ENCODE results near the gene MUC6. TPM values are rescaled to one million over a fixed set of nuclear protein-coding genes. Genes with fewer than 3 reads are reported as not detected.

Gene MUC6
- total RNA-seq, 1 donor from 2014 or later, result not detected

DNA sequence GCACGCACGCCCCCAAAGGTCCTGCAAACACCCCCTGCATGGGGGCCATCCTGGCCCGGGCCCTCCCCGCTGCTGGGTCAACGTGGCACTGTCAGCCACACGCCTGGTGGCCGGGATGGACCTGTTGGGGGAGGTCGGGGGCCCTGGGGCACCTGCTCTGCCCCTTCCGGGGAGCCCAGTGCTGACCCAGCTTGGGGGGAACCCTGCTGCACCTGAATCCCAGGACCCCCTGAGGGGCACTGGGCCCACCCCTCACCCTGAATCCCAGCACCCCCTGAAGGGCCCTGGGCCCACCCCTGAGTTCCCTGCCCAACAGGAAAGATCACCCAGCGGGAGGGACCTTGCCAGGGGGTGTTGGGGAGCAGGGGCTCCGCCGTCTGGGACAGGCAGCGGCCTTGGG, 413 bp upstream of the MUC6 start:
- DNase-seq, result no peak

DNA sequence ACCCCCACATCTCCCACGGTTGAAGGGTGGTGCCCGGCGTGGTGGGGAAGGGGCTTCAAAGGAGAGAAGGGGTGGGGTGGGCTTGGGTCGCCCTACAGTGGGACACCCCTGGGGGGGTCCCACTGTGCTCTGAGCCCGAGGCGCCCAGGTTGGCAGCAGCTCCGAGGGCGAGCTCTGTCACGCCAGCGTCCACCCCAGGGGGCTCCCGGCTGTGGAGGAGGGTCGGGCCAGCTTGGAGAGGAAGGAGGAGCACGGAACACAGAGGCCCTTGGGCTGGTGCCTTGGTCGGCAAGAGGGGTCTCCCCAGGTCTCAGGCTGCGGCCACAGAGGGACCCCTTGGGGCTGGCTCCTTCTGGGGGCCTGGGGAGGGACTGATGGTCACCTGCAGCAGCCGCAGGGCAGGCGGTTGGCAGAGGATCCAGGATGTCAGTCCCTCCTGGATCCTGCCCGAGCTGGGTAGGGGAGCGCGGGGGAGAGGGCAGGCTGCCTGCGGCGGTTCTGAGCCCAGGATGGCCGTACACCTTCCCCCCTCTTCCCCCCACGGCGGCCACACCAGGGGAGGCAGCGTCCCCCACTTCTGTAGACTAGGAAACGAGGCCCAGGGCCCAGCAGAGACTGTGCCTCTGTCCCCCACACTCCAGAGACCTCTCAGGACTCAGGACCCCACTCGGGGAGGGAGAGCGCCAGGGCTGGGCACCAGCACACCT, 788 bp downstream of the MUC6 start:
- no peak for DNase-seq

- DNase-seq, result no peak
Observed at GRCh38 chr11:1034456-1035295, 1.8 kb downstream of the MUC6 start.

- DNase-seq, result no peak
Observed at GRCh38 chr11:1034001-1034400, 2.5 kb downstream of the MUC6 start.

DNA sequence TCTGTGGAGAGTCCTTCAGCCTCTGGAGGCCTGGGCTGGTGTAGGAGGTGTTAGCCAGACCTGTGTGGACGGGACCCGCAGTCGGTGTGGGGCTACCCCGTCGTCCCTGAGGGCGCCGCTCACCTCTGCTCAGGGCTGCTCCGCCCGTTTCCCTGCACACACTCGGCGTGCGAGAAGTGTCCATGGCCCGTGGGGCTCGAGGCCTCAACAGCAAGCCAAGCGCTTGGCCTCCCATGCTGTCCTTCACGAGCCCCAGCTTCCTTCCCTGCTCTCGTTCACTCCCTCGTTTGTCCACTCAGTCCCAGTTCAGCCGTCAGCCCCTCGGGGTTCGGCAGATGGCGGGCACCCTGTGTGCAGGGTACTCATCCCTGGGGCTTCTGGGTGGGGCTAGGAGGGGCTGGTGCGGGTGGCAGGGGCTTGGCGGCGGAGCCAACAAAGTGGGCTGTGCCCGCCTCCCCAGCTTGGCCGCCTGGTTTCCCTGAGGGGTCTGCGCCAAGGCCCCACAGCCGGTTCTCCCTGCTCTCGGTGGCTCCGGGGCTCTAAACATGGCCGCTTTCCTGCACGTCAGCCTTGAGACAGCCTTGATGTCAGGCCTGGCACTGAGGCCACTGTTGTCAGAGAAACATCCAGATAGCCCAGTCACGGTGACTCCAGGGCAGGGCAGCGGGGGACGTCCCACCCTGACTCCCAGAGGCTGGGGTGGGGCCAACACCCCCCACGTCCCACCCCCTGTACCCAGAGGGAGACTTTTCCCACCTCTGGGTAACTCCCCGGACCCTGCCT, 3.3 kb downstream of the MUC6 start:
- no peak for DNase-seq

- DNase-seq, result no peak
Observed at GRCh38 chr11:1032310-1032891, 4.1 kb downstream of the MUC6 start.

GRCh38 chr11:1031121-1031899, 5.2 kb downstream of the MUC6 start:
- DNase-seq, result no peak

DNA sequence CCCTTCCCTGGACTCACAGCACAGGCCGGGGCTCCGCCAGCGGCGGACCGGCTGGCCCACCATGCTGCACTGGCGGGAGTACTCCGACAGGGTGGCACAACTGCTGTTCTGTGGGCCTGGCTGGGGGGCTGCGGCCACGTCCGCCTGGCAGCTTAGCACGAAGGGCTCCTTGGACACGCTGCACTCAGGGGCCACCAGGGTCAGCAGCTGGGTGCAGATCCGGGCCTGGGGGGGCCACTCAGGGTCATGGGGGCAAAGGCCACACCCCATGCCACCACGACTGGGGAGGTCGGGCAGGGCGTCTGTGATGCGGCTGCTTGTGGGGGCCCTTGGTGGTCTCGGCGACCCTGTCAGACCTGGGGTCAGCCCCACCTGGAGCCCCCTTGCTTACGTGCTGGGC, 6.0 kb downstream of the MUC6 start:
- DNase-seq, result no peak

- DNase-seq, result no peak
Observed at GRCh38 chr11:1030086-1030485, 6.4 kb downstream of the MUC6 start.

GRCh38 chr11:1029654-1030053, 6.9 kb downstream of the MUC6 start:
- DNase-seq, result no peak

DNA sequence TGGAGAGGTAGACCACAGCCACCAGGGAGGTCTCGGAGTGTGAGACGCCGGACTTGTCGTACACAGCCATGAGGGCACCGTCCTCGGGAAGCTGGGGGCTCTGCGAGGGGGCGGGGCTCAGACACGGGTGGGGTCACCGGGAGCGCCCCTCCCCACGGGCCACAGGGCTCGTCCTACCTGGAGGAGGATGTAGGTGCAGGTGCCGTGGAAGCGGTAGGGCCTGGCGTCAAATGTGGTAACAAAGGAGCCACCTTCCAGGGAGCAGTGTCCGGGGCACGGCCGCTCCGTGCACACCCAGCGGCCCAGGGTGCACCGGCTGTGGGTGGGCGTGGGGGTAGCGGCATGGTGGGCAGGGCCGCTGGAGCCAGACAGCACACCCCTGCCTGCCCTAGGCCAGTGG, 7.5 kb downstream of the MUC6 start:
- DNase-seq, result no peak

DNA sequence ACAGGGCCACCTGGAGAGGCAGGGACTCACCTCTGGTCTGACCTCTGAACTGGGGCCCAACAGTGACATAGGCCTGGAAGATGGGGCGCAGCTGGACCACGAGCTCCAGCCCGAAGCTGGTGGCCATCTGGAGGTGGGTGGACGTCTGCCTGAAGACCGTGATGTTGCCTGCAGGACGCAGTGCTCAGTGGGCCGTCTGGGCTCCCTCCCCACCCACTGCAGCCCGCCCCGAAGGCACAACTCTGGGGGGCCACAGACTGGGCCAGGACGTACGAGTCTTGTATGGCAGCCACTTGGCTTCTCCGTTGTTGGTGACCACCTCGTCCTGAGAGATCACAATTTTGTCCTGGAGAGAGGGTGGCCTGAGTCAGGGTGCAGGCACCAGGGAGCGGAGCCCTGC, 7.9 kb downstream of the MUC6 start:
- no peak for DNase-seq

DNA sequence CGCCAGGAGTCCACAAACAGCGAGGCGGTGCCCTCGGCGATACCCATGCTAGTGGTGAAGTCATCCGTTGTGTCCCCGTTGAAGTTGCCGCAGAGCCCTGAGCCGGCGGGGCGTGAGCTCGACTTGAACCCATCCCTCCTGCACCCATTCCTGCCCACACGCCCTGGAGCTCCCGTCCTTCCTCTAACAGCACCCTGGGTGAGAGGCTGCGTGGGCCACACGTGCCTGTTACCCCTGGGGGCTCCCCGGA, 8.3 kb downstream of the MUC6 start:
- DNase-seq, result no peak

- no peak for DNase-seq
Observed at GRCh38 chr11:1027483-1028290, 8.8 kb downstream of the MUC6 start.

DNA sequence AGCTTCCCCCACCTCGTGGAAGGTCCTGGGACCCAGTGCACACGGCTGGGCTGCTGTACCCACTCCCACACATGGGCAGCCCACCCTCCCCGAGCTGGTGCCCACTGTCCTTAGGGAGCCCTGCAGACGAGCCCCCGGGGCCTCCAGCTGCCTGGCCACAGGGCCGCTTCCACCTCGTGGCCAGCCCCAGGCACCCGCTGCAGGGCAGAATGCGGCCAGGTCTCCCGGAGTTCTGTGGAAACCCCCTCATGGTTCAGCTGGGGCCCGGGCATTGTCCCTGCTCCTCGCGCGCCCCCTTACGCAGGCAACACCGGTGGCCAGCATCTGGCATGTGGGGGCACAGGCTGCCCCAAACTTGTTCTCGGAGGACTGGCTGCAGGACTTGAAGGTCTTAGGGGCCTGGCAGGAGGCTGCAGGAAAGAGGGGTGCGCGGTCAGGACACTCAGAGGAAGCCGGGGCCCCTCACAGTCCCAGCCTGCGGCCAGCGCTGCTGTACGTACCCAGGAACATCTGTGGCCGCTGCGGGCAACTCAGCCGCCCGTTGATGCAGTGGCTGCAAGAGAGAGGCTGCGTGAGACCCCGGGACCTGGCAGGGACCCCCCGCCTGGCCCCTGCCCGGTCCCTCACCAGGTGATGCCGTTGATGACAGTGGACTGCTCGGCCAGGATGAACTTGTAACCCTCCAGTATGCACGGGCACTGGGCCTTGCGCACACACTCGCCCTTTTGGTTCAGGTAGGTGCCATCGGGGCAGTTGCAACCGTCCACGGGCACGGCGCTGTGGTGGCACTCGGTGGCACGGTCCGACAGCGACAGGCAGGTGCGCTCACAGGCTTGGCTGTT, 9.7 kb downstream of the MUC6 start:
- no peak for DNase-seq

DNA sequence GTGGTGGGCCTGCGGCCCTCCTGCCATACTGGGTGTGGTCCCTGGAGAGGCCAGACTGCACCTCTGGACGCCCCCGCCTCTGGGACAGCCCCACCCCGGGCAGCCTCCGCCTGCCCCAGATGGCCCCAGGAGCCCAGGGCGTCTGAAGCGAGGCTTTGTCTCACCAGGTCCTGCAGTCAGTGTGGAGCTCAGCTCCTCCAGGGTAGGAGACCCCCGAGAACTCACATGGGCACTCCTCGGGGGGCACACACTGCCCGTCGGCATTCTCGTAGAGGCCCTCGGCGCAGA, 10.4 kb downstream of the MUC6 start:
- DNase-seq, result no peak

GRCh38 chr11:1025410-1026162, 10.9 kb downstream of the MUC6 start:
- DNase-seq, result no peak

DNA sequence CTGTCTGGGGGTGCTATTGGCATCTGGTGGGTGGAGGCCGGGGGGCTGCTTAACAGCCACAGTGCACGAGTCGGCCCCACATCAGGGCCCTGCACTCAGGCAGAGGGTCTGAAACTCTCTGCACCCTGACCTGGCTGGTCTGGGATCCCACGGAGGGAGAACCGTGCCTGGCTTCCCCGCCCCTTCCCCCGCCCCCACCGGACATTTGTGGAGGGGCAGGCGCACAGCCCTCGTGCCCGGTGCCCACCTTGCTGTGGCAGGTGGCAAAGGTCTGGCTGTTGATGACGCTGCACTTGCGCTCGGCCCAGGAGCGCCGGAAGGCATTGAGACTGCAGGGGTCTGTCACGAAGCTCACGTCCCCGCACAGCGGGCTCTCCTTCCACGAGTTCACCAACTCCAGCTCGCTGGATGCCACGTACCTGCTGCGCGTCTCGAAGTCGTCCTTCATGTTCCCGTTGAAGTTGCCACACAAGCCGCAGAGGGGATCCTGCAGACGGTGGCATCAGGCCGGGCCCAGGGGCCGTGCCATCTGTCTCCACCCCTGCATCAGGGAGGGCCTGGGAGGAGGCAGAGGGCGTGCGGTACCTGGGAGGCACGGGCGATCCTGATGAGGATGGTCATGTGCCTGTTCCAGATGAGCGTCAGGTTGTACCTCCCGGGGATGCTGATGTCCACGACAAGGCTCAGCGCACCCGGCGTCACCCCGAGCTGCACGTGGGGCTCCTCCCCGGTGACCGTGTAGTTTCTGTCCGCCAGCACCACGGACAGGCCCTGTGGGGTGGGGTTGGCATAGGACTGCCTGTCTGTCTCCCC, 11.7 kb downstream of the MUC6 start:
- no peak for DNase-seq
